HEK293 (cell line): ENCODE measurements around the gene MPC2.
A peak's percentile ranks its signal among the peaks of the same experiment; 100 is the strongest.

ENCODE experiments used
- CTCF ChIA-PET: fragments of 350-600 bp; formaldehyde crosslinking; extraction: SDS; loops from one replicate; lab custom pipeline; 2021; ENCODE audit warnings: antibody characterized with exemption; lab: Yijun Ruan, JAX
- POLR2A ChIA-PET: fragments of 300-600 bp; formaldehyde crosslinking; extraction: SDS; loops from one replicate; lab custom pipeline; 2020; ENCODE audit warnings: antibody characterized with exemption, inconsistent platforms; lab: Yijun Ruan, JAX
- H3K27ac ChIP-seq: fragments of 200-500 bp; sonication (Bioruptor generic); 2 replicates; pipeline ENCODE4 v1.5.1; 2014; ENCODE audit warnings: low read depth, low read length, control low read depth, inconsistent platforms; ENCODE audit errors: extremely low read depth
- H3K36me3 ChIP-seq, 2 experiments: fragments of 200-500 bp in 1 of 2; sonication (Bioruptor generic) in 1 of 2; 1 replicate in 1 of 2; 2 replicates in 1 of 2; pipeline ENCODE4 v1.5.1; 2014 to 2017; ENCODE audit warnings: inconsistent platforms in 2 of 2, low read length in 2 of 2; ENCODE audit not compliant: control insufficient read depth in 2 of 2, insufficient read depth in 1 of 2
- H3K4me1 ChIP-seq: fragments of 200-500 bp; sonication (Bioruptor generic); 2 replicates; pipeline ENCODE4 v1.5.1; 2014; ENCODE audit warnings: mild to moderate bottlenecking, low read length, inconsistent platforms; ENCODE audit not compliant: control insufficient read depth, insufficient read depth
- H3K4me3 ChIP-seq: 2 replicates; pipeline ENCODE4 v1.5.1; 2011; ENCODE audit warnings: low read depth, mild to moderate bottlenecking, control low read depth, low read length, moderate library complexity
- H3K9me3 ChIP-seq: fragments of 200-500 bp; sonication (Bioruptor generic); 2 replicates; pipeline ENCODE4 v1.5.1; 2014; ENCODE audit warnings: low read depth, low read length, inconsistent platforms; ENCODE audit not compliant: control insufficient read depth, insufficient read depth
- FEZF1 ChIP-seq: fragments of 450-650 bp; formaldehyde crosslinking; IDR thresholded peaks from 2 replicates; pipeline ENCODE4 v1.5.1; 2016; ENCODE audit warnings: missing biosample characterization, missing genetic modification characterization
- HOXC10 ChIP-seq: sonication (generic); formaldehyde crosslinking; IDR thresholded peaks from 2 replicates; pipeline ENCODE4 v1.8.1; 2023; ENCODE audit warnings: mild to moderate bottlenecking, missing genetic modification reagents
- PRDM6 ChIP-seq: fragments of 450-650 bp; formaldehyde crosslinking; IDR thresholded peaks from 2 replicates; pipeline ENCODE4 v1.5.1; 2017; ENCODE audit warnings: missing biosample characterization, missing genetic modification characterization
- SCRT2 ChIP-seq: fragments of 450-650 bp; formaldehyde crosslinking; IDR thresholded peaks from 2 replicates; pipeline ENCODE4 v1.5.1; 2016; ENCODE audit warnings: missing biosample characterization, missing genetic modification characterization
- ZBTB11 ChIP-seq: fragments of 450-650 bp; formaldehyde crosslinking; conservative IDR thresholded peaks from 2 replicates; pipeline ENCODE4 v1.5.1; 2016; ENCODE audit warnings: low read depth, missing biosample characterization, missing genetic modification characterization
- ZBTB48 ChIP-seq: fragments of 450-650 bp; formaldehyde crosslinking; IDR thresholded peaks from 2 replicates; pipeline ENCODE4 v1.5.1; 2016; ENCODE audit warnings: missing biosample characterization, missing genetic modification characterization
- ZBTB6 ChIP-seq: fragments of 450-650 bp; formaldehyde crosslinking; IDR thresholded peaks from 2 replicates; pipeline ENCODE4 v1.5.1; 2017; ENCODE audit warnings: missing biosample characterization, missing genetic modification characterization
- ZNF133 ChIP-seq: fragments of 450-650 bp; formaldehyde crosslinking; IDR thresholded peaks from 2 replicates; pipeline ENCODE4 v1.5.1; 2016; ENCODE audit warnings: missing biosample characterization, missing genetic modification characterization
- ZNF18 ChIP-seq: fragments of 450-650 bp; formaldehyde crosslinking; IDR thresholded peaks from 2 replicates; pipeline ENCODE4 v1.5.1; 2016; ENCODE audit warnings: missing biosample characterization, missing genetic modification characterization
- ZNF23 ChIP-seq: fragments of 450-650 bp; formaldehyde crosslinking; IDR thresholded peaks from 2 replicates; pipeline ENCODE4 v1.5.1; 2016; ENCODE audit warnings: missing biosample characterization, missing genetic modification characterization, borderline replicate concordance
- ZNF341 ChIP-seq: fragments of 450-650 bp; formaldehyde crosslinking; IDR thresholded peaks from 2 replicates; pipeline ENCODE4; 2016; ENCODE audit warnings: low read depth, missing biosample characterization, missing genetic modification characterization
- ZNF391 ChIP-seq: fragments of 450-650 bp; formaldehyde crosslinking; IDR thresholded peaks from 2 replicates; pipeline ENCODE4 v1.5.1; 2016; ENCODE audit warnings: low read depth, missing biosample characterization, missing genetic modification characterization, borderline replicate concordance
- ZNF549 ChIP-seq: fragments of 450-650 bp; IDR thresholded peaks from 2 replicates; pipeline ENCODE4 v1.5.1; 2018; ENCODE audit warnings: missing biosample characterization, missing genetic modification characterization, mild to moderate bottlenecking, inconsistent platforms, moderate library complexity
- ZNF571 ChIP-seq: fragments of 450-650 bp; formaldehyde crosslinking; IDR thresholded peaks from 2 replicates; pipeline ENCODE4 v1.5.0; 2017; ENCODE audit warnings: missing biosample characterization, missing genetic modification characterization
- ZNF629 ChIP-seq: fragments of 450-650 bp; formaldehyde crosslinking; IDR thresholded peaks from 2 replicates; pipeline ENCODE4 v1.5.1; 2017; ENCODE audit warnings: missing biosample characterization, missing genetic modification characterization
- ZNF707 ChIP-seq: fragments of 450-650 bp; formaldehyde crosslinking; IDR thresholded peaks from 2 replicates; pipeline ENCODE4 v1.5.1; 2016; ENCODE audit warnings: missing biosample characterization, missing genetic modification characterization
- ZNF768 ChIP-seq: fragments of 450-650 bp; formaldehyde crosslinking; IDR thresholded peaks from 2 replicates; pipeline ENCODE4 v1.5.1; 2018; ENCODE audit warnings: missing biosample characterization, mild to moderate bottlenecking, missing genetic modification characterization
- ZXDB ChIP-seq: fragments of 450-650 bp; formaldehyde crosslinking; IDR thresholded peaks from 2 replicates; pipeline ENCODE4 v1.5.1; 2016; ENCODE audit warnings: missing biosample characterization, missing genetic modification characterization

MPC2 gene

GRCh38 chr1:167904652-167905130 lies 32.2 kb downstream of the MPC2 start:
- no peaks in the 10 kb centered on the region for H3K36me3 ChIP-seq
- CTCF ChIA-PET = interaction anchor here (0.6 kb wide), 1 partner anchor 172 kb away, joined by 3 read pairs; no protein-coding TSS in a partner anchor
- no peak overlapping the region for H3K27ac ChIP-seq
- TF ChIP-seq ZNF341 (tag by site-specific recombination) = 0 out of 2 replicates have a peak, but pooled peaks have one; percentile 29
- peak; percentile 72 for TF ChIP-seq SCRT2 (tag by site-specific recombination)
- TF ChIP-seq ZNF768 (tag by site-specific recombination) = no peak
- TF ChIP-seq ZNF18 (tag by site-specific recombination) = no peak
- POLR2A ChIA-PET = interaction anchor here (0.7 to 1.3 kb wide), 3 partner anchors 10 to 33 kb away, joined by 3 to 4 read pairs (median 3); partner anchors contain the start of genes DCAF6 and MPC2
- H3K4me3 ChIP-seq = no peak overlapping the region
- peaks cover 3% of the 10 kb centered on the region; the same call in 1 of the 2 replicates for H3K4me1 ChIP-seq
- no peaks in the 10 kb centered on the region for H3K9me3 ChIP-seq

- Histone ChIP-seq H3K9me3 (no peaks in the 10 kb centered on the region), H3K4me1 (peaks cover 3% of the 10 kb centered on the region; the same call in 1 of the 2 replicates), H3K36me3 (no peaks in the 10 kb centered on the region), H3K27ac (no peak overlapping the region), H3K4me3 (no peak overlapping the region)
- TF ChIP-seq PRDM6 (tag by site-specific recombination) = no peak
- no peak for TF ChIP-seq ZNF391 (tag by site-specific recombination)
- no peak for TF ChIP-seq HOXC10 (CRISPR knock-in tag)
- TF ChIP-seq ZNF629 (tag by site-specific recombination) = no peak
- TF ChIP-seq ZBTB11 (tag by site-specific recombination) = no peak
- TF ChIP-seq ZNF549 (tag by site-specific recombination) = no peak
- TF ChIP-seq ZBTB48 (tag by site-specific recombination) = no peak
- ChIA-PET POLR2A (no interaction called here), CTCF (no interaction called here)
Measured at GRCh38 chr1:167900907-167901306, 36.0 kb downstream of the MPC2 start.

GRCh38 chr1:167899253-167899681 lies 37.6 kb downstream of the MPC2 start:
- TF ChIP-seq ZNF571 (tag by site-specific recombination) (no peak), ZBTB6 (no peak), ZNF707 (tag by site-specific recombination) (no peak), ZNF23 (tag by site-specific recombination) (no peak), ZNF133 (tag by site-specific recombination) (no peak), FEZF1 (tag by site-specific recombination) (no peak), ZXDB (tag by site-specific recombination) (no peak)
- ChIA-PET CTCF (no interaction called here), POLR2A (interaction anchor here (1.0 to 1.4 kb wide), 2 partner anchors 28 to 36 kb away, joined by 3 read pairs; no protein-coding TSS in a partner anchor)
- Histone ChIP-seq H3K9me3 (no peaks in the 10 kb centered on the region), H3K4me3 (no peak overlapping the region), H3K36me3 (no peaks in the 10 kb centered on the region), H3K4me1 (no peaks in the 10 kb centered on the region), H3K27ac (no peak overlapping the region)
